Ishikawa (cell line): ENCODE data around the gene MEGF11.

Experiments used
- MAX ChIP-seq: IDR thresholded peaks from 2 replicates; pipeline ENCODE4 v1.6.1; 2012
- RAD21 ChIP-seq: IDR thresholded peaks from 2 replicates; pipeline ENCODE4 v1.6.1; 2012; ENCODE audit warnings: low read depth
- TAF1 ChIP-seq: IDR thresholded peaks from 2 replicates; pipeline ENCODE4 v1.6.1; 2012; ENCODE audit warnings: low read depth, mild to moderate bottlenecking
- TF ChIP-seq, protein P1 (sequence below): IDR thresholded peaks from 2 replicates; pipeline ENCODE4 v1.6.1; 2012; ENCODE audit warnings: low read depth, mild to moderate bottlenecking

DNA sequence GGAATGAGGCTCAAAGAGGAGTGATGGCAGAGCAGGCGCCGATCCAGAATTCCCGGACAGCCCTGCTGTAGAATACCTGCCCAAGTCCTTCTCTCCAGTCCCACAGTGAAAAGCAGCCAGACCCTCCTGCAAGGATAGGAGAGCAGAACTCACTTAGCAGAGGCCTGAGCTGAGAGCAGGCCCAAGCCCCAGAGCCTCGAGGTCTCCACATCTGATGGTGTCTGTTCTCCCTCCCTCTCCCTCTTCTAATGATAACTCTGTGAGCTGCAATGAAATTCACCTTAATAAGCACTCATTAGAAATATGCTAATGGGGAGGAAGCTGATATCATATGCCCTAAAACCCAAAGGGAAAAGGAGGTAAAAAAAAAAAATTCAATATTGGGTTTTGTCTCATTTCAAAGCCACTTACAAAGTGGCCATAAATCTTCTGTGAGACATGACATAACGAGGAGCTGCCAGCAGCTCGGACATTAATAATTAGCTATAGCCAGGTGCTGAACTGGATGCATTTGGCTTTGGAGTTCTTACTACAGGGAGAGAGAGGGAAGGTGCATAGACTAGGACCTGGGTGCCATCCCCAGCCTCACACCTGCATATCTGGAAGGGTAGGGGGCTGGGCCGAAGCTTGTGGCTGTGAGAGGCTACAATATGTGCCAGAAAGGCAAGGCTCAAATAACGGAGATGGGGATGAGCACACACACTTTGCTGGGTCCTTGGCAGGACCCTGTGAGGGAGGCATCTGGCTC, 108.4 kb downstream of the MEGF11 start:
- no peak for TF ChIP-seq RAD21
- TF ChIP-seq, protein P1, sequence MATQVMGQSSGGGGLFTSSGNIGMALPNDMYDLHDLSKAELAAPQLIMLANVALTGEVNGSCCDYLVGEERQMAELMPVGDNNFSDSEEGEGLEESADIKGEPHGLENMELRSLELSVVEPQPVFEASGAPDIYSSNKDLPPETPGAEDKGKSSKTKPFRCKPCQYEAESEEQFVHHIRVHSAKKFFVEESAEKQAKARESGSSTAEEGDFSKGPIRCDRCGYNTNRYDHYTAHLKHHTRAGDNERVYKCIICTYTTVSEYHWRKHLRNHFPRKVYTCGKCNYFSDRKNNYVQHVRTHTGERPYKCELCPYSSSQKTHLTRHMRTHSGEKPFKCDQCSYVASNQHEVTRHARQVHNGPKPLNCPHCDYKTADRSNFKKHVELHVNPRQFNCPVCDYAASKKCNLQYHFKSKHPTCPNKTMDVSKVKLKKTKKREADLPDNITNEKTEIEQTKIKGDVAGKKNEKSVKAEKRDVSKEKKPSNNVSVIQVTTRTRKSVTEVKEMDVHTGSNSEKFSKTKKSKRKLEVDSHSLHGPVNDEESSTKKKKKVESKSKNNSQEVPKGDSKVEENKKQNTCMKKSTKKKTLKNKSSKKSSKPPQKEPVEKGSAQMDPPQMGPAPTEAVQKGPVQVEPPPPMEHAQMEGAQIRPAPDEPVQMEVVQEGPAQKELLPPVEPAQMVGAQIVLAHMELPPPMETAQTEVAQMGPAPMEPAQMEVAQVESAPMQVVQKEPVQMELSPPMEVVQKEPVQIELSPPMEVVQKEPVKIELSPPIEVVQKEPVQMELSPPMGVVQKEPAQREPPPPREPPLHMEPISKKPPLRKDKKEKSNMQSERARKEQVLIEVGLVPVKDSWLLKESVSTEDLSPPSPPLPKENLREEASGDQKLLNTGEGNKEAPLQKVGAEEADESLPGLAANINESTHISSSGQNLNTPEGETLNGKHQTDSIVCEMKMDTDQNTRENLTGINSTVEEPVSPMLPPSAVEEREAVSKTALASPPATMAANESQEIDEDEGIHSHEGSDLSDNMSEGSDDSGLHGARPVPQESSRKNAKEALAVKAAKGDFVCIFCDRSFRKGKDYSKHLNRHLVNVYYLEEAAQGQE, result no peak
- no peak for TF ChIP-seq MAX
- TF ChIP-seq TAF1, result no peak
